GM19467 (cell line): ENCODE measurements around the gene LPP.

Experiments used
- ATAC-seq: cut with Tn5 transposase; IDR thresholded peaks from one replicate; pipeline ENCODE4 v1.9.1; 2021; ENCODE audit warnings: mild to moderate bottlenecking, moderate library complexity; ENCODE audit not compliant: unreplicated experiment

Gene LPP

GRCh38 chr3:188533612-188534357 is 379.8 kb downstream of the LPP start:
- no peak for ATAC-seq

- no peak for ATAC-seq
These were observed 380.7 kb downstream of the LPP start for GRCh38 chr3:188534633-188535032.

DNA sequence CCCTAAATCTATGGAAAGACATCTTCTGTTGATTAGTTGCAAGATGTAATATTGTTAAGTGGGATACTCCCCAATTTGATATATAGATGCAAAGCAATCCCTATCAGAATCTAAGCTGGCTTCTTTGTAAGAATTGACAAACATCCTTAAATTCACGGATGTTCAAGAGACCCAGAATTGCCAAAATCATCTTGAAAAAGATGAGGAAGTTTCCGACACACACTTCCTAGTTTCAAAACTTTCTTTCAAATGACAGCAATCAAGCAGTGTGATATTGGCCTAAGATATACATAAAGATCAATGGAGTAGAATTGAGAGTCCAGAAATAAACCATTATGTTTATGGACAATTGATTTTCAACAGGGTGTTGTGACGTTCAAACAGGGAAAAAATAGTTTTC is 383.6 kb downstream of the LPP start:
- ATAC-seq = no peak

DNA sequence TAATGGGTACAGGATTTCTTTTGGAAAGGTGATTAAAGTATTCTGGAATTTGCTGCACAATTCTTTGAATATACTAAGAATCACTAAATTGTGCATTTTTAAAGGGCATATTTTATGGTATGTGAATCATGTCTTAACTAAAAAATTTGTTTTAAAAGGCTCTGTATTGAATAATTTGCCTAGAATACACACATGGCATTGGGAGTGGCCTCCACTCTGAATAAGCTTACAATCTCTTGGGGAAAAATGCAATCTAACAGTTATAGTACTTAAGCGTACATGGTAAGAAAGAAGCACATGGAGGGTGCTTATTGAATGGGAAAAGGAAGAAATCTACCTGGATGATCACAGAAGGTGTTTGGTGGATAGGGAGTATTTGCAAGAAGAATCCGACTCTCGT is 385.1 kb downstream of the LPP start:
- ATAC-seq = no peak

- no peak for ATAC-seq
These were observed 385.8 kb downstream of the LPP start for GRCh38 chr3:188539631-188540194.

- ATAC-seq = no peak
These were observed 388.2 kb downstream of the LPP start for GRCh38 chr3:188542196-188542595.

GRCh38 chr3:188544012-188544411 is 390.1 kb downstream of the LPP start:
- no peak for ATAC-seq

- ATAC-seq = no peak
These were observed 393.1 kb downstream of the LPP start for GRCh38 chr3:188546835-188547670.

DNA sequence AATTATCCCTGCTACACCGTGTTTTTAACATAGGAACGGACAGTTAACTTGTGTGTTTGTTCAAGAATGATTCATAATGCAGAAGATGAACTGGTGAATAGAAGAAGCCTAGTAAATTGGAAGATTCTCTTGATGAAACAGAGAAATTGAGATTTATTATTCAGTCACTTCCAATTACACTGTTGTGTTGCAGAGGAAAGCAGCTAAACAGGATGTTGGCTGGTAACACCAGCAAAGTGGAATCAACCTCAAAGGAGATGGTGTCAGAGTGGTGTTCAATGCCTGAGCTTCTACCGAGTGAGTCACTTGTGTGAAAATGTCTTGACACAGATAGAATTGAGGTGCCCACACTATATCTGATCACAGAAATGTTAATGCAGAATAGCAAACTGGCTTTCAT is 399.6 kb downstream of the LPP start:
- ATAC-seq = no peak

- no peak for ATAC-seq
These were observed 400.4 kb downstream of the LPP start for GRCh38 chr3:188554404-188554803.

GRCh38 chr3:188557235-188557634 is 403.3 kb downstream of the LPP start:
- no peak for ATAC-seq

GRCh38 chr3:188558343-188559071 is 404.6 kb downstream of the LPP start:
- no peak for ATAC-seq

DNA sequence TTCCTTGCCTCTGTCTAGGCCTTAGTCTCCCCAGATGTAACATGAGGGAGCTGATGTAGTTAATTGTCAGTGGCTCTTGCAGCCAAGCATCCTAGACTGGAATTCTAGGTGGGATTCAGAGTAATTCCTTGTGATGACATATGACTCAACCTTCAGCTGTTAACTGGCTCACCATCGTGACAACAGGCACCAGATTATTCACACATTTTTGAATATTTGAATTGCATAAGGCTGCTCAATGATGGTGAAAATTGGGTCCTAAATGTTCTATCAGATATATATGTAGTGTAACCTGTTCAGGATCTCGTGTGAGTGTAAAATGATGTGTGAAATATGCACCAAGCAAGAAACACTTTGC is 405.1 kb downstream of the LPP start:
- no peak for ATAC-seq

- no peak for ATAC-seq
These were observed 405.9 kb downstream of the LPP start for GRCh38 chr3:188559856-188560255.

DNA sequence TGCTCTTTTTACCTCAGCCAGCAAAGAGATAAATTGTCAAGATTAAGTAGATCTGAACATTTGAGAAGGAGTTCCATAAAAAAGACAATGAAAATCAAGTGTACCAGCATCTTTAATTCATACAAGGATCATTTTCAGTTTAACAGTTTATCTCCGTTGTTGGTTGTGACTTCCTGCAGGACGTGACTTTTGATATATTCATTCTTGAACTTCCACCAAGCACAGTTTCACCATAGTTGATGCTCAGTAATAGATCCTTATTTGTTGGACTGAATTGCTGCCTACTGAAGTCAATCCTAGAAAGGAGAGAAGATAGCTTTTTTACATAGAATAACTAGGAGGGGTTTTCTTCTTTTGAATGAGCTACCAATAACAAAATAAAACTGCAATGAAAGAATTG is 408.2 kb downstream of the LPP start:
- no peak for ATAC-seq

DNA sequence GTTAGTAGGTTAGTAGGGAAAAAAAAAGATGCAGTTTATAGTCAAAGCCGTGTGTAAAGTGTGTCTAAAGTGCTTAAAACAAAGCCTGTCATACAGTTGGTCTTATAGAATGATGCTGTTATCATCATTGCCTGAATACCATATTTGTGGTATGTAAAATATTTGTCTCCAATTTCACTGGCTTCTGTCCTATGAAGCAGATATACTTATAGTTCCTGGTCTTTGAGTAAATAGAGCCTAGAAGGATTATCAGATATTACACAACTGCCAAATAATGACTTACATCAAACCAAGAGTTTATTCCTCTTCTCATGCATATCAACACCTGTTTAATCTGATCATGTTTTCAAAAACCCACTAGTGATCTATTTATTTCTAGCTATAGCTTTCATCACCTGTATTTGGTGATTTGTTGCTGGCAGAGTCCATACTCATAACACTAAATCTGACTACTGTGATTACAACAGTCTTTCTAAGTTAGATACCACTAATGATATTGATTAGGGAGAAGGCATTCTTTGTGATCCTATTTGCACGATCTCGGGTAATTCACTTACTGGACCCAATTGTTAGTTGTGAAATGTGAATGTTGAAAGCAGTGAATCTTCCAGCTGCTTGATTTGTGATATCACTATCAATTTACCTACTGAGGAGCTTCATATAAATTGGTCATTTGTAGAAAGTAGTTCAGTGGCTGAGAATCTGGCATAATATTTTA is 413.7 kb downstream of the LPP start:
- ATAC-seq = no peak

- ATAC-seq = no peak
These were observed 414.8 kb downstream of the LPP start for GRCh38 chr3:188568736-188569135.

GRCh38 chr3:188571531-188572095 is 417.7 kb downstream of the LPP start:
- no peak for ATAC-seq

DNA sequence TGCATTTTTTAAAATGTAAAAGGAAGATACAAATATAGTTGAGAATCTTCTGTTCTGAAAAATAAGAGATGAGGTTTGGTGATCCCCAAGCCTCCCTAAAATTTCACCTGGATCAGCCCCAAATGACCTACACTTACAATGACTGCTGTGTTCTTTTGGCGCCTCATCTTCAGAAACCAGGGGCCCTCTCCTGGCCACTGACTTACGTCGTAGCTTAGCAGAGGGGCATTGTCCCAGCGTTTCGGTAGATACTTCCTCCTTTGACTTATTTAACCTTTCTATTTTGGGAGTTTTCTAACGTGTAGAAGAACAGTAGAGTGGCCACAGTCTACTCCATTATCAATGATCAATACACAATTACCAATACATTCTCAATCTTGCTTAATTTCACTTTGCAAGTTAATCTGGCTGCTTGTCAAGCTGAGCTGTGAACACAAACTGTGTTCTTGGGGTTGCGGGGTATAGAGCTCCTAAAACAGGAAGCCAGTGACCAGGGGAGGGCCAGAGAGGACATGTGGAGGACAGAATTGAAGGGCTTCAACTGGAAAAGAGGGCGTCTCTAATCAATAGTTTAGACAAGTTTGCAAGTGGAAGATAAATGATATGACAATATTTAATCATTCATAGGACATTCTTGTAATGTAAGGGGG is 419.5 kb downstream of the LPP start:
- ATAC-seq = no peak

- no peak for ATAC-seq
These were observed 420.0 kb downstream of the LPP start for GRCh38 chr3:188573956-188574355.
